Measurements from ENCODE around the gene LMNB1. TPM values are rescaled to one million over a fixed set of nuclear protein-coding genes. Genes with fewer than 3 reads are reported as not detected.

LMNB1 gene
- total and polyA plus RNA-seq, 2 of the 13 experiments (the other 11 are each of a cell fraction or from before 2014, with no cell fraction given) = 12.5 to 159 TPM

DNA sequence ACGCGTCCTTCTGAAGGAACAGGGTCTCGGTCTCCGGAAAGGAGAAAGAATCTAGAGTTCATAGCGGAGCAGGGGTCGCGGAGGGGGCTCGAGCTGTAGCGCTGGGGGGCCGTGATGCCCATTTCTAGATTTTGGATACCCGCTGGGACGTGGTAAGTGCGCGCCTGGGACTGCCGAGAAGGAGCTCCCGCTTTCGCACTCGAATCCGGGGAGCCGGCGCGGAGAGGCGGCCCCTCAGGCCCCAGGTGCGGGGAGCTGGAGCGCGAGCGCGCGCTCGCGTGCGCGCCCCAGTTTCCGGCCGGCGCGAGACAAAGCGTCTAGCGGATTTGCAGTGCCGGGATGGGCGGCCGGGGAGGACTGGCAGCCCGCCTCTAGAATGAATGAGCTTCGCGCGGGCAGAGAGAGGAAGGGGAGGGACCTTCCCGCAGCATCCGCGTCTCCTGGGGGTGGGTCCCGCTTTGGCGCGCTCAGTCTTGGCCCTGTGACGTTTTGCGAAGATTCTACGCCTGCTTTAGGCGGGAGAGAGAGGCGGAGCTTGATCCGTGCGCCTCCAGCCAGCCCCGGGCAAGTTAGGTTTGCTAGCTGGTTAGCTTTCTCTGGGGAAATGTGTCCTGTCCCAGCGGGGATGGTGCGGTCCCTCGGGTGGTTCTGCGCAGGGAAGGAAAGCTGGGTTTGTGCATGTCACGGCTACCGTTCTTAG is 1.2 kb downstream of the LMNB1 start (continued):
- TF ChIP-seq, protein P1, sequence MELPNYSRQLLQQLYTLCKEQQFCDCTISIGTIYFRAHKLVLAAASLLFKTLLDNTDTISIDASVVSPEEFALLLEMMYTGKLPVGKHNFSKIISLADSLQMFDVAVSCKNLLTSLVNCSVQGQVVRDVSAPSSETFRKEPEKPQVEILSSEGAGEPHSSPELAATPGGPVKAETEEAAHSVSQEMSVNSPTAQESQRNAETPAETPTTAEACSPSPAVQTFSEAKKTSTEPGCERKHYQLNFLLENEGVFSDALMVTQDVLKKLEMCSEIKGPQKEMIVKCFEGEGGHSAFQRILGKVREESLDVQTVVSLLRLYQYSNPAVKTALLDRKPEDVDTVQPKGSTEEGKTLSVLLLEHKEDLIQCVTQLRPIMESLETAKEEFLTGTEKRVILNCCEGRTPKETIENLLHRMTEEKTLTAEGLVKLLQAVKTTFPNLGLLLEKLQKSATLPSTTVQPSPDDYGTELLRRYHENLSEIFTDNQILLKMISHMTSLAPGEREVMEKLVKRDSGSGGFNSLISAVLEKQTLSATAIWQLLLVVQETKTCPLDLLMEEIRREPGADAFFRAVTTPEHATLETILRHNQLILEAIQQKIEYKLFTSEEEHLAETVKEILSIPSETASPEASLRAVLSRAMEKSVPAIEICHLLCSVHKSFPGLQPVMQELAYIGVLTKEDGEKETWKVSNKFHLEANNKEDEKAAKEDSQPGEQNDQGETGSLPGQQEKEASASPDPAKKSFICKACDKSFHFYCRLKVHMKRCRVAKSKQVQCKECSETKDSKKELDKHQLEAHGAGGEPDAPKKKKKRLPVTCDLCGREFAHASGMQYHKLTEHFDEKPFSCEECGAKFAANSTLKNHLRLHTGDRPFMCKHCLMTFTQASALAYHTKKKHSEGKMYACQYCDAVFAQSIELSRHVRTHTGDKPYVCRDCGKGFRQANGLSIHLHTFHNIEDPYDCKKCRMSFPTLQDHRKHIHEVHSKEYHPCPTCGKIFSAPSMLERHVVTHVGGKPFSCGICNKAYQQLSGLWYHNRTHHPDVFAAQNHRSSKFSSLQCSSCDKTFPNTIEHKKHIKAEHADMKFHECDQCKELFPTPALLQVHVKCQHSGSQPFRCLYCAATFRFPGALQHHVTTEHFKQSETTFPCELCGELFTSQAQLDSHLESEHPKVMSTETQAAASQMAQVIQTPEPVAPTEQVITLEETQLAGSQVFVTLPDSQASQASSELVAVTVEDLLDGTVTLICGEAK (IDR thresholded peaks at IDR 0.05) = no peak
- TF ChIP-seq, protein P1 (CRISPR knock-in tag; IDR thresholded peaks at IDR 0.05) = no peak
- TF ChIP-seq, protein P2, sequence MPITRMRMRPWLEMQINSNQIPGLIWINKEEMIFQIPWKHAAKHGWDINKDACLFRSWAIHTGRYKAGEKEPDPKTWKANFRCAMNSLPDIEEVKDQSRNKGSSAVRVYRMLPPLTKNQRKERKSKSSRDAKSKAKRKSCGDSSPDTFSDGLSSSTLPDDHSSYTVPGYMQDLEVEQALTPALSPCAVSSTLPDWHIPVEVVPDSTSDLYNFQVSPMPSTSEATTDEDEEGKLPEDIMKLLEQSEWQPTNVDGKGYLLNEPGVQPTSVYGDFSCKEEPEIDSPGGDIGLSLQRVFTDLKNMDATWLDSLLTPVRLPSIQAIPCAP (CRISPR knock-in tag; IDR thresholded peaks at IDR 0.05; ENCODE audit: low read depth) = no peak
- no peak for TF ChIP-seq XBP1 (CRISPR knock-in tag; IDR thresholded peaks at IDR 0.05)
- TF ChIP-seq ZBTB3 (CRISPR knock-in tag; IDR thresholded peaks at IDR 0.05; ENCODE audit: borderline replicate concordance, low read depth) = no peak
- no peak for TF ChIP-seq RCOR2 (CRISPR knock-in tag; IDR thresholded peaks at IDR 0.05)
- TF ChIP-seq ZFP36 (IDR thresholded peaks at IDR 0.05; ENCODE audit: borderline replicate concordance, low read depth, low read length, partially characterized antibody) = no peak
- TF ChIP-seq, protein P3, sequence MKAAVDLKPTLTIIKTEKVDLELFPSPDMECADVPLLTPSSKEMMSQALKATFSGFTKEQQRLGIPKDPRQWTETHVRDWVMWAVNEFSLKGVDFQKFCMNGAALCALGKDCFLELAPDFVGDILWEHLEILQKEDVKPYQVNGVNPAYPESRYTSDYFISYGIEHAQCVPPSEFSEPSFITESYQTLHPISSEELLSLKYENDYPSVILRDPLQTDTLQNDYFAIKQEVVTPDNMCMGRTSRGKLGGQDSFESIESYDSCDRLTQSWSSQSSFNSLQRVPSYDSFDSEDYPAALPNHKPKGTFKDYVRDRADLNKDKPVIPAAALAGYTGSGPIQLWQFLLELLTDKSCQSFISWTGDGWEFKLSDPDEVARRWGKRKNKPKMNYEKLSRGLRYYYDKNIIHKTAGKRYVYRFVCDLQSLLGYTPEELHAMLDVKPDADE (CRISPR knock-in tag; IDR thresholded peaks at IDR 0.05) = no peak
- TF ChIP-seq, protein P4, sequence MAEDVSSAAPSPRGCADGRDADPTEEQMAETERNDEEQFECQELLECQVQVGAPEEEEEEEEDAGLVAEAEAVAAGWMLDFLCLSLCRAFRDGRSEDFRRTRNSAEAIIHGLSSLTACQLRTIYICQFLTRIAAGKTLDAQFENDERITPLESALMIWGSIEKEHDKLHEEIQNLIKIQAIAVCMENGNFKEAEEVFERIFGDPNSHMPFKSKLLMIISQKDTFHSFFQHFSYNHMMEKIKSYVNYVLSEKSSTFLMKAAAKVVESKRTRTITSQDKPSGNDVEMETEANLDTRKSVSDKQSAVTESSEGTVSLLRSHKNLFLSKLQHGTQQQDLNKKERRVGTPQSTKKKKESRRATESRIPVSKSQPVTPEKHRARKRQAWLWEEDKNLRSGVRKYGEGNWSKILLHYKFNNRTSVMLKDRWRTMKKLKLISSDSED (CRISPR knock-in tag; IDR thresholded peaks at IDR 0.05) = 0 out of 2 replicates have a peak, but pooled peaks have one; percentile 63
- TF ChIP-seq, protein P5, sequence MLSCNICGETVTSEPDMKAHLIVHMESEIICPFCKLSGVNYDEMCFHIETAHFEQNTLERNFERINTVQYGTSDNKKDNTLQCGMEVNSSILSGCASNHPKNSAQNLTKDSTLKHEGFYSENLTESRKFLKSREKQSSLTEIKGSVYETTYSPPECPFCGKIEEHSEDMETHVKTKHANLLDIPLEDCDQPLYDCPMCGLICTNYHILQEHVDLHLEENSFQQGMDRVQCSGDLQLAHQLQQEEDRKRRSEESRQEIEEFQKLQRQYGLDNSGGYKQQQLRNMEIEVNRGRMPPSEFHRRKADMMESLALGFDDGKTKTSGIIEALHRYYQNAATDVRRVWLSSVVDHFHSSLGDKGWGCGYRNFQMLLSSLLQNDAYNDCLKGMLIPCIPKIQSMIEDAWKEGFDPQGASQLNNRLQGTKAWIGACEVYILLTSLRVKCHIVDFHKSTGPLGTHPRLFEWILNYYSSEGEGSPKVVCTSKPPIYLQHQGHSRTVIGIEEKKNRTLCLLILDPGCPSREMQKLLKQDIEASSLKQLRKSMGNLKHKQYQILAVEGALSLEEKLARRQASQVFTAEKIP (CRISPR knock-in tag; IDR thresholded peaks at IDR 0.05; ENCODE audit: borderline replicate concordance) = no peak
- TF ChIP-seq TBL1XR1 (IDR thresholded peaks at IDR 0.05; ENCODE audit: borderline replicate concordance, low read length, partially characterized antibody) = no peak
- TF ChIP-seq ZNF260 (CRISPR knock-in tag; IDR thresholded peaks at IDR 0.05; ENCODE audit: borderline replicate concordance, low read depth) = no peak
- no peak for TF ChIP-seq JDP2 (CRISPR knock-in tag; IDR thresholded peaks at IDR 0.05; ENCODE audit: borderline replicate concordance)
